CD4-positive, alpha-beta T cell treated with Interleukin-17A for 4 hours (primary cell): ENCODE data around the gene TMEM47.

Experiments used
- DNase-seq: peaks from one replicate; pipeline ENCODE4 v3.0.0-alpha.2; 2020; ENCODE audit warnings: mixed read lengths

The TMEM47 gene

DNA sequence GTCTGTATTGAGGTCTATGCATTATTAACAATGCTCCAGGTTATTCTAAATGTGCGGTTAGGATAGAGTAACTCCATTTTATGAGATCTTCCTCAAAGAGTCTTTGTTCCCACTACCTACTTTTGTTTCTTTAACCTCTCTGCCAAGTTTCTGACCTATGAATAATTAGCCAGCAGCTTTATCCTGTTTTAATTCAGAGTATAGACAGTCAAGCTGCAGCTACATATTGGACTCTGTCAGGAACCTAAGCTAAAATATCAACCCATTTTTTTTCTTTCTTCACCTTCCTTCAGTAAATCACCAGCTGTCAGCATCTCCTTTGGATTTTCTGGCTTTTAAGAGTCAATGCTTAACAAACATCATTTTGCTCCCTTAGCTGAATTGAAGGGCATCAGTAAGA lies 72.3 kb downstream of the TMEM47 start:
- DNase-seq = no peak

DNA sequence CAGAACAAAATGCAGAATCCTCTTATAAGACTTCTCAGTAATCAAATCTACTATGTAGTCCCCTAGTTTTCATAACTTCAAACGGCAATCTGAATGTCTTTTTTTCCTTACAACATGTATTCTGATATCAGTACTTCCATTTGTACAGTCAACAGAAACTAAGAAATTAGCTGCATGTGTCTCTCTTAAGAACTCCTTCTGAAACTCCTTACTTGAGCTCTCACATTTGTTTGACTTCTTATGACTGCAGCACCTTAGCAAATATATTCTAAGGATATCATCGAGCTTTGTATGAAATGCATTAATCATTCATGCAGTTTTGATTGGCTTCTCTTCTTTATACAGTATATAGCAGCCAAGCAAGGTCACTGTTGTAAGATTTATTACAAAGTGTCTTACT lies 77.0 kb downstream of the TMEM47 start:
- DNase-seq = no peak

DNA sequence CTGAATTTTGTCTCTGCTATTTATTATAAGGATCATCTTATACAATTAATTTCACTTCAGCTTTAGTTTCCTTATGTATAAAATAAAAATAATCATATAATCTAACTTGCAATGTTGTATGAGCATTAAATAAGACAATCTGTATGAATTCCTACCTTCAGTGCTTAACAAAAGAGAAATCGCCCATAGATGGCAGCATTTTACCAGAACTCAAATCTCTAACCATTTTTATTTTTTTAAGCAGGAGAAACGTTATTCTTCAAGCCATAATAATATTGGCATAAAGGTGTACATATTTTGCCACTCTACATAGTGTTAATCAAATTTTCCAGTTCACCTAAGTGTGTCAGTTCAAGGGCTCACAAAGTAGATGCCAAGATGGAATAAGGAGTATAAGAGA lies 78.8 kb downstream of the TMEM47 start:
- DNase-seq = no peak
